HG02759 (cell line): Measurements from ENCODE around the gene CEP128.

Experiments
- ATAC-seq: cut with Tn5 transposase; IDR thresholded peaks from one replicate; pipeline ENCODE4 v1.9.1; 2021; ENCODE audit warnings: mild to moderate bottlenecking, moderate library complexity; ENCODE audit not compliant: unreplicated experiment

The CEP128 gene

DNA sequence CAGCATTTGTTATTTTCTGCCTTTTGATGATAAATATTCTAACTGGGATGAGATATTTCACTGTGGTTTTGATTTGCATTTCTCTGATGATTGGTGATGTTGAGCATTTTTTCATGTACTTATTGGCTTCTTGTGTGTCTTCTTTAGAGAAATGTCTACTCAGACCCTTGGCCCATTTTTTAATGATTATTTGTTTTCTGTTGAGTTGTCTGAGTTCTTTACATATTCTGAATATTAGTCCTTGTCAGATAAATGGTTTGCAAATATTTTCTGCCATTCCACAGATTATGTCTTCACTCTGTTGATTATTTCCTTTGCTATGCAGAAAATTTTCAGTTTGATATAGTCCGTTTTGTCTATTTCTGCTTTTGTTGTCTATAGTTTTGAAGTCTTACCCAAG is 317.0 kb downstream of the CEP128 start:
- ATAC-seq = no peak

DNA sequence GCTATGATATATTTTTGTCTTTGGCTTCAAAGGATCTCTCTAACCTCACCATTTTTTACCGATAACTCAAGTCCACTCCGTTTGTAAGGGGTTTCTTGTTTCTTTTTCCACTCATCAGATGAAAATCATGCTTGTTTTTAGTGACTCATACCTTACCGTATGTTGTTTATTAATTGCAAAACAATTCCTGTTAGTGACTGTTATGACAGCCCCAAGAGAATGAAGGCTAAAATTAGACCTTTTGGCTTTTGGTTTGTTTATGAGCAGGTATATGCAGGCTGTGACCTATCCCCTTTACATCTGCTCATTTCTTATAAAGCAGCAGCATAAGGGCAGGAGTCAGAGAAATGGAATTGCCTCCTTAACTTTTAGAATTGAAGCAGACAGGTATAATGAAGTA is 319.8 kb downstream of the CEP128 start:
- ATAC-seq = peak; percentile 76

DNA sequence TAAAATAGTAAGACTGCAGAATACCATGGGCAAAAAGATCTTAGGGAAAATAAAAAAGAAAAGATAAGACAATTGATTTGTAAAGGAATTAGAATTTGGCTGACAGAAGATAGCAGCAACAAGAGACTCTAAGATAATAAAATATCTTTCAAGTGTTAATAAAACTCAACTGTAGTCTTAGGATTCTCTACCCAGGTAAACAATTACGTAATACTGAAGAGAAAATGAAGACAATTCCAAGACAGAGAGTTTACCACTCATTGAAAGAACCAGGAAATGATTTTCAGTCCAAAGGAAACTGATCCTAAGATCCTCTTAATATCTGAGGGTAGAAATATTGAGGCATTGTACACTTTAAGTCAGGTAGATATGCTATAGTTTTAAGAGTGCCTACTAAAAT is 321.1 kb downstream of the CEP128 start:
- no peak for ATAC-seq

DNA sequence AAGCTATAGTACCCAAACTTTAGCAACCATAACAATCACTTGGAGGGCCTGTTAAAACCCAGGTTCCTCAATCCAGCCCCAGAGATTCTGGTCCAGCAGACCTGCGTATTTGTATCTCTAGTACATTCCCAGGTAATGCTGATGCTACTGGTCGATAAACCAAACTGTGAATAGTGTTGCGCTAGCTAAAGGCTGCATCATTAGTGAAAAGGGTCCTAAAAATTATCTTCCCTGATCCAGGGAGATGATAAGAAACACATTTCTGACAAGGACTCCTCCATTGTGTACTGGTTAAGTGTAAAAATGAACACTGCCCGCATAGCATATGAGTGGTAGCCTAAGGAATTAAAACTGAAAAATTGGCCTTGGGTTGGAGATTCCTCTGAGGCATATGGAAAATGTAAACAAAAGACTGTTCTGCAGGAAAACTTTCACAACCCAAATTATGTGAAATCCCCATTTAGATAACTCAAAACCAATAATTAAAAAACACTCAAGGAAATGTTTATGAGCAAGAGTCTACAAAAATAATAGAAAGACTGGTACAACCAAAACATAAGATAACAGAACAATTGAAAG is 322.7 kb downstream of the CEP128 start:
- ATAC-seq = no peak

DNA sequence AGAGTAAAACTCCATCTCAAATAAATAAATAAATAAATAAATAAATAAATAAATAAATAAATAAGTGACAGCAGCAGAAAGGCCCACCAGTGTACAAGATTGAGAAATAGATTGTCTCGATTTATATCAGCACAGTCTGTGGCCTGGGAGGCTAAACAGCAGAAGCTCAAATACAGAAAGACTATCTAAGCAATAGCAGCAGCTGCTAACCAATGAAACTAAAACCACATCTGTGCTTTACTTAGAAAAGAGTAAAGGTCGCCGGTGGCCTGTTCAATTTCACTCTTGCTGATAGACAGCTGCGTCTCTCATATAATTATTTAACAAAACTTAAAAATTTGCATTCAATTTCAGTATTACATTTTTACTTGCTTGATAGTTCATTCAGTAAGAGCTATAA is 325.7 kb downstream of the CEP128 start:
- ATAC-seq = peak; percentile 98

DNA sequence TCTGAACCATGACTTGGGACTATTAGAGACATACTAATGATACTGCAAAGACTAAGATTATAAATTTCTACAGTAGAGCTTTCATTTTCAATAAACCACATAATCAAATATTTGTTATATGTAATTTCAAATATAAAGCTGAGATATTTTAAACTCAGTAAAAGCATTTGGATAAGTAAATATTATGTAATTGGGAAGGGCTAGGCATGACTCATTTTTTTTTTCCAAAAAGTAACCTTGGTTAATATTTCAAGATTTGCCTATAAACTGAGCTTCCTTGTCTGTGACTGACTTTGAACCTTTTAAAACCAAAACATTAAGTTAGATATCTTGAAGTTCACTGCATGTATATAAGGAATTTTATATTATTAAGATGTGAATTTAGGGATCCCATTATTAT is 332.5 kb downstream of the CEP128 start:
- ATAC-seq = no peak

DNA sequence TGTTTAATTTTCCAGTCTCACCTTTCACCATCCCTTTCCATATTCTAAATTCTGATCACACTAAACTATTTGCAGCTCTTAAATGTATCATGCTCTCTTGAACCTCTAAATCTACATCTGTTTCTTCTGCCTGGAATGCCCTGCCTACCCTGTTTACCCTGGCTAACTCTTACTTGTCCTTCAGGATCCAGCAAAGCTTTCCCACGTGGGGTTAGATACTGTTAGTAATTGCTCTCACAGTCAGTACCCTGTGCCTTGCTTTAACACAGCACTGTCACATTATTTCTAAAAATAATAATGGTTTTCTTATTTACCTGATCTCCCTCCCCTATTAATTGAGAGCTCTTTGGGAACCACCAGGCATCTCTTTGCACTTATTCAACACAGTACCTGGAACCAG is 333.0 kb downstream of the CEP128 start:
- no peak for ATAC-seq

DNA sequence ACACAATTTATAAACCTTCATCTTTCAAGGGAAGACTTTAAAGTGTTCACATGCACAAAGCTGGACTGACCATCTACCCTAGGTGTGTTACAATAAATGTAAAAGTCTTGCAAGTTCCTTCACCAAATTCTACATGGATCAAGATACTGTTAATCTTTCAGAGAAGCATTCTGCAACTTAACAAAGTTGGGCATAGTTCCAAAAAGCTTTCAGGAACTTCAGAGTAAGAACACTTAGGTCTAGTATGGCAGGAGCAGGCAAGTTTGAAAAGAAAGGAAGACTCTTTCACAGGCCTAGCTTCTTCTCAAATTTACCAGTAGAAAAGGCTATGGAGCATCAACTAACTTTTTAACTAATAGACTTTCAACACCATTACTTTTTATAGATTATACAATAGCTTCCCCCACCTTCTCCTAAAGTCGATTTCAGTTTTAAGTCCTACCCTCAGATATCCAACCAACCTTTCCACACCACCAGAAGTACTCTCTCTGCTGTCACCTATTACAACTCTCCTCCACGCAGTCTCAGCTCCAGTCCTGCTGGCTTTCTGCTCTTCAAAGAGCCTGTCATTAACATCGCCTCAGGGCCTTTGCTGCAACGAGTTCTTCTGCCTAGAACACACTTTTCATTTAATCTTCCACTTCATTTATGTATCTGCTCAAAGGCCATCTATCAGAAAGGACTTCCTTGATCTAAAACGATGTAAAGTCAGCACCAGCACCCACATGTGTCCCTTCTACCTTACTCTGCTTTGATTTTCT is 333.9 kb downstream of the CEP128 start:
- no peak for ATAC-seq

DNA sequence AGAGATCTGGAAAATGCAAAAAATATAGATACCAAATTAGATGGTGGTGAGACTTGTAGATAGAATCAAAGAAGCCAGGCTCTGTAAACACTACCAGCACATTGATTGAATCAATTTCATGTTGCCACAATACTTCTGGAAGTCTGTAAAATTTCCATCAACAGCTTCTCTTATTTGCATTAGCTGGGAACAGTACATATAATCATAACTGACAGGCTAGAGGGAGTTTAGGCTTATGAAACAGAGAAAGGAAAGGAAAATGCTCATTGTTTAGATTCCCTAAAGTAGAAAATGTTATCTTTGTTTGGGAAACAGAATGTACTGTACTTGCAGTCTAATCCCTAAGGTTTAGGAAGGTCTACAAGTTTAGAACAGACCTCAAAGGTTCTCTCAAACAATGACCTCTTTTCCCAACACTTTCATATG is 335.2 kb downstream of the CEP128 start:
- no peak for ATAC-seq

DNA sequence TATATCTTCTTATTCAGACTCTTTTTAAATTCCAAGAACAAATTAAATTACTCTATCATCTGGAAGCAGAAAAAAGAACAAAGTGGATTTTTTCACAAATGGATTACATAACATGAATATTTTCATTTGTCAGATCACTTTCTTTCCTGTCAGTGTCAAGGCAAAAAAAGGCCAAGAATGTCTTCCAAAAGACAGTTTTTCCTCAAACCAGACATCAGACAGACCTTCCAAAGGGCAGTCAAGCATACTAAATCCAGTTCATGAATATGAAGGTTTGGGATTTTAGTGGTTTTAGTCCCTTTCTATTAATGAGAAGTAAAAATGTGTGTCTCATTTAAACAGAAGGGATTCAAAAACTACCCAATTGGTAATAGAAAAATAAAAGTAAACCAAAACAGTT is 336.0 kb downstream of the CEP128 start:
- no peak for ATAC-seq

DNA sequence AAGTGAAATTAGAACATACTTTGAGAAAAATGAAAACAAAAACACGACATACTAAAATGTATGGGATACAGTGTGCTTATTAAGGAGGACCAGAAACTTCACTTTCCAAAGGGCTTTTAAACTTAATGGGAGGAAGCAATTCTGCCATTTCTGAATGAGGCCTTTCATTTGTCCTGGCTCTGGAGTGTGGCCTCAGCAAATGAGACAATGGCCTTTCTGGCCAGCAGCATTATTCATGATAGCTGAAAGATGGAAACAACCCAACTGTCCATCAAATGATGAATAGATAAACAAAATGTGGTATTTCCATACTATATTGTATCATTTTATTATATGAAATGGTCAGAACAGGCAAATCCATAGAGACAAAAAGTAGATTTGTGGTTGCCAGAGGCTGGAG is 338.6 kb downstream of the CEP128 start:
- ATAC-seq = no peak

DNA sequence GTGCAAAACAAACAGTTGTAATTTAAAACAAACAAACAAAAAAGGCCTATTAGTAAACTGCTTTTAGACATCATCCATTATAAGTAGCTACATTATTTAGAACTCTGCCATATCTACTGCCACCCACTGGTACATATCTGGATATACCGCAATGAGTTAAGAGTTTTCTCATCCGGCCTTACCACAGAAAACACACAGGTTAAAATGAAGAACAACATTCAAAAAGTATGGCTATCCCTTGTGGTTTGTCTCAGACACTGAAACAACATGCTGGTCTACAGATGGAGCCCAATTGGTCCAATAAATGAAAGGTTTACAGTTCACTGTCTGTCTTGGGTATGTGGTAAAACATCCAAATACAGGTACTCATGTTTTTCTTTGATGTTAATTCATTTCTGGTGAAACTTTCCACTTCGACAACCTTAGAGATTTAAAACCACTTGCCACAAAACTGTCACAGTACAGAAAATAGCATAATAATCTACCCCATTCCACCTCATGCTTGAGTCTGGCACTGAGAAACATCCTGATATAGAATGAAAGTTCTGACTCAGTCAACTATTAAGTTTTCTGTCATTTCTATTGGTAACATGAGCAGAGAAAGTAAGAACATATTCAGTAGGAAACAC is 354.3 kb downstream of the CEP128 start:
- peak; percentile 95 for ATAC-seq

DNA sequence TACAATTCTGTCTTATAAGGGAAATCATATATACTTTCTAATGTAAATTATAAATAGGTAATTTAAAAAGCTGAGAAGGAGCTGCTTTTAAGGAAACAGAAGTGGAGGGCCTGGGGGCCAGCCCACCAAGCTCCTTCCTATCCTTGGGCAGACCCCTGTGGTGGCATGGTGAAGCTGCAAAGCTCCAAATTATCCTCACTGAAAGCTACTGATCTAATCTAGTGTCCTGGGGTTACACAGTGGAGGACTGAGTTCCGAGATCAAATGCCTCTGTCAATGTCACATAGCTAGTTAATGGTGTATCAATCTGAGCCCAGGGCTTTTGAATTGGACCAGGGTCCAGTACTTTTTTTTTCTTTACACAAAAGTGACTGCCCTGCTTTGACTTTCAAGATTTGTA is 355.4 kb downstream of the CEP128 start:
- no peak for ATAC-seq

DNA sequence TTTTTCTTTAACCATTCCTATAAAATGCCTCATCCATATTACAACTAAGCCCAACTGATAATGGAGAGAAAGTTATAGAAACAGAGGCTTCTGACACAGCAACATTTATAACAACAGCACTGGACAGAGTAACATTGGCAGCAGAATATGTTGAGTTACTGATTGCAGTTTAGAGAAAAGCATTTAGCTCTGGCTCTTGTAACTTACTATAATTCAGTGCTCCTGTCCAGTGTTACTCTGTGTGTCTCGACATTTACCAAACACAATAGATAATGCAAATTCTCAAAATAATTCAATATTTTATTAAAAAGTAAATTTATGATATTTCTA is 356.1 kb downstream of the CEP128 start:
- ATAC-seq = no peak

DNA sequence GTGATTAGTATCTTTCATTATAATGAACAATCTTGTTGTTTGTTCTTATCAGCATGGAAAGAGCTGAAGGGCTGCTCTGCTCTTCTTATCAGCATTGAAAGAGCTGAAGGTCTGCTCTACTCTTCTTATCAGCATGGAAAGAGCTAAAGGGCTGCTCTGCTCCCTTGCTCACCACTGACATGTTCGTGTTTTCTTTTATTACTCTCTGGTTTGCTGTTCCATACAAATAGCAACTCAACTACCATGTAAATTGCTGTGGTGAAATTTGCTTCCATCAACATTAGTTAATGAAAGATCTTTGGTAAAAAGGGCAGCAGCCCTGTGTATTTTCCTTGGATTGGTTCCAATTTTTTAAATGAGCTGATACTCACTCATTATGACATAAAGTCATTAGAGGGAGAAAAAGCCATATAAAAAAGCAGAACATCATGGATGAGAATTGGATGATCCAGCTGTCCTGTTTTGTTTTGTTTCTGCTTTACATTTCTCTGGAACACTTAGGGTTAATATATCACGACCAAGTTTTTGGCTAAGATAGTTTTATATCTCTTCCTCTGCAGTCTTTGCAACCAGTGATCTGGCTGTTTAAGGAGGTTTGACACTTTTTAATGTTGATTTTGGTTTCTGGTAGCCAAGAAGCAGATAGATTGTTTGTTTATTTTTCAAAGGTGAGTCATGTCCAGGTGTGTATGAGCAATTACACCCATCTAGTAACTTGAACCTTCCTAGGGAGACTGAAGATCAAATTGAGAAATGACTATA is 356.6 kb downstream of the CEP128 start:
- ATAC-seq = no peak

DNA sequence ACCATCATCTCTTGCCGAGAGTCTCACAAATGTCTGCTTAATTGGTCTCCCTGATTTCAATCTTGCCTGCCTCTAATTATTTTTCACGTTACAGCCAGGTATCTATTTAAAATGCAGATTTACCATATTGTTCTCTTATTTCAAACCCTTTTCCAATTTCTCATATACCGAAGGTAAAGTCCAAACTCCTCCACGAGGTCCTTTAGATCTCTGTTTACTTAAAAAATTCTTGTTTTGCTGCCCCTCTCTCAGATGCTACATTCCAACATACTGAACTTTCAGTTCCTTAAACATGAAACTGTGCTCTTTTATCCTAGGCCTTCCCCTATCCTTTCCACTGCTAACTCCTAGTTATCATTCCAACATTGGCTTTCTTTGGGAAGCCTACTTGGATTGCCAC is 363.9 kb downstream of the CEP128 start:
- no peak for ATAC-seq

DNA sequence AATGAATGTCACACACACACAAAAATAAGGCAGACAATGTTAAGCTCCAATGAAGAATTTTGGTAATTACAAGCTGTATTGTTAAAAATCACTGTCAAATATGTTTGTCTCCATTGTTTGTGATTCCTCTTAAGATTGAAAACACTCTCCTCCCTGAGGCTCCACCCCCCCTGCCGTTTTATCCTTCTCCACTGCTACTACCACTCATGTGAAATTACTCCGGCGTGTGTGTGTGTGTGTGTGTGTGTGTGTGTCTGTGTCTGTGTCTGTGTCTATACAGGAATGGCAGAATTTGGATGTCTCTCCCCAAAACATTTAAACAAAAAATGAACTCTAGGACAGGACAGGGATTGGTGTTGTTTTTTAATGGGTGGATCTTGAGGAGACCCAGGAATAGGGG is 365.1 kb downstream of the CEP128 start:
- no peak for ATAC-seq

DNA sequence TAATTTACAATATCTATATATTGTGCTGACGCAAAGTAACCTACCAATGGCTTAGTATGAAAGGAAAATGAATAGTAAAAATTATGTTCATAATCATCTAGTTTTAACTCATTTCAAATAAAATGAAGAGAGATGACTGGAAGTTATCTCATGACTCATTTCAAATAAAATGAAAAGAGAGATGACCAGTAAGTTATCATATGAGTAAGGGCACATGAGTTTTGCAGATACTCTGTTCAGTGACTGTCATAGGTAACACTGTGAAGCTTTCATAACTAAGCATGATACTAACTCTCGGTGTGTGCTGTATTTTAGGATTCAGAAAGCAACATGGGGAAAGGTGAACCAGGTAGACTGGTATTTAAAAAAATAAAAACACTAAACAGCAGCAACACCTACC is 365.8 kb downstream of the CEP128 start:
- peak; percentile 43 for ATAC-seq

DNA sequence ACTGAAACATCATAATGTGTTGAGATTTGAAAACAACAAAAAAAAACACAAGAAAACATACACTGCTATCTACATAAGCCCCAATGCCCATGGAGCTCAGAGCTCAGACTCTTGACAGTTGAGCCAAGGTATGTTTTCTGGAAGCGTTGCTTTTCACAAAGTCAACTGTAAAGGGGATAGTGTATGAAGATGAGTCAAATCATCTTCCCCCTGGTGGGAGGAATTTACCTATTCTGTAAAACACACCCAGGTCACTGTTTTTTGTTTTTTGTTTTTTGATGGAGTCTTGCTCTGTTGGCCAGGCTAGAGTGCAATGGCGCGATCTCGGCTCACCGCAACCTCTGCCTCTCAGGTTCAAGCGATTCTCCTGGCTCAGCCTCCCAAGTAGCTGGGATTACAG is 368.9 kb downstream of the CEP128 start:
- ATAC-seq = no peak

DNA sequence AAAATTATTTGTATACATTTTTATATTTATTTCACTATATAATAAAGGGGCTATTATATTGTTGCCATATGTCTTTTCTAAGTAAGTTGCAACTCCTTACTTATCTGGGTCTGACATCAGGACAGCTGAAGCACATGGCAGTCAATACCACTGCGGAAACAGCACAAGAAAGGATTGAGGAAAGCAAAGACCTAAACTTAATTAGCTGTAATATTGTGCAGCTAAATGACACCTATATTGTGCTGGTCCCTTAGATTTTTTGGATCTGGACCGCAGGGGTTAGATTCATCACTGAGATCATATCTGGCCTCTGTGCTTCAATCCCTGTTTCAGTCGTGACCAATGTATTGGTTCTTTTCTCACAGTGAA is 370.6 kb downstream of the CEP128 start:
- ATAC-seq = no peak

DNA sequence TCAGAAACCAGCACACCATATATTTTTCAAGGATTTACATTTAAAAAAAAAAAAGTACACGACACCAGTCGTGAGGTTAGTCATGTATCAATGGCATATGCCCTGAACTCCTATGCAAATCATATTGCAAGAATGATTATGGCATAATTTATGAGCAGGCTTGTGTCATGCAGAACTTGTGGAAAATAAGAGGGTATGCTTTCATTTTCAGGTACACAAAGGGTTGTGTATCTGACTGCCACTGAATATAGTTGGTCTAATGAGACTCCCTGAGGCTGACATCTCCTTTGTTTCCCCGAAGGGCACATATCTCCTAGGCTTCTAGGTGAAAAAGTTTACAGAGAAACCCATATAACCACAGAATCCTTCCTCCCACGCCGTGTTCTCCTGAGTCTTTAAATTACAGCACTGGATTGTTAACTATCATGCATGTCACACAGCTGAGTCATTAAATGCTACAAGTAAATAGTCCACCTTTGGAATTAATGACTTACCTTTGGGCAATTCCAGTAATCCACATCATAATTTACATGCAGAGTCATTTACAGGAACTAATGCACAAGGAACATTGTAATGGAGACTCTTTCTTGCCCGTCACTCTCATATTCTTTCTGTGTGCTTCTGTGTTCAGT is 373.5 kb downstream of the CEP128 start:
- ATAC-seq = no peak
